ENCODE data around the gene MED12L. TPM values are rescaled to one million over a fixed set of nuclear protein-coding genes. Genes with fewer than 3 reads are reported as not detected.
A peak's percentile ranks its signal among the peaks of the same experiment; 100 is the strongest.

MED12L gene
- total RNA-seq, 1 experiment from 2014 or later, result 0.29 TPM

- no peak overlapping the region for H3K27ac ChIP-seq
- DNase-seq (ENCODE audit: low read depth in 1 of 2, low spot score in 2 of 2), result peak; percentile 58 to 75
- peaks cover 17% of the 10 kb centered on the region for H3K4me1 ChIP-seq (replicated peaks)
These were observed 346.5 kb downstream of the MED12L start for GRCh38 chr3:151431940-151432339.

GRCh38 chr3:151432616-151433372 lies 347.3 kb downstream of the MED12L start:
- no peak overlapping the region for H3K4me3 ChIP-seq
- H3K27ac ChIP-seq, result no peak overlapping the region
- peaks cover 17% of the 10 kb centered on the region for H3K4me1 ChIP-seq (replicated peaks)
- H3K36me3 ChIP-seq, result no peaks in the 10 kb centered on the region
- no peak for DNase-seq (ENCODE audit: low read depth in 1 of 2, low spot score in 2 of 2)
- H3K9me3 ChIP-seq (replicated peaks), result no peaks in the 10 kb centered on the region
- no peaks in the 10 kb centered on the region for H3K27me3 ChIP-seq (replicated peaks)

More at GRCh38 chr3:151431940-151432339, 346.5 kb downstream of the MED12L start:
- Histone ChIP-seq H3K27me3 (replicated peaks) (no peaks in the 10 kb centered on the region), H3K9me3 (replicated peaks) (no peaks in the 10 kb centered on the region), H3K4me3 (no peak overlapping the region), H3K36me3 (no peaks in the 10 kb centered on the region)

GRCh38 chr3:151434151-151434890 lies 348.9 kb downstream of the MED12L start:
- Histone ChIP-seq H3K27me3 (replicated peaks) (no peaks in the 10 kb centered on the region), H3K4me1 (replicated peaks) (peaks cover 17% of the 10 kb centered on the region), H3K36me3 (no peaks in the 10 kb centered on the region), H3K4me3 (no peak overlapping the region), H3K27ac (peak overlapping the region; percentile 50), H3K9me3 (replicated peaks) (no peaks in the 10 kb centered on the region)
- no peak for DNase-seq (ENCODE audit: low read depth in 1 of 2, low spot score in 2 of 2)

- Histone ChIP-seq H3K9me3 (replicated peaks) (no peaks in the 10 kb centered on the region), H3K4me1 (replicated peaks) (peaks cover 12% of the 10 kb centered on the region), H3K36me3 (no peaks in the 10 kb centered on the region), H3K4me3 (no peak overlapping the region), H3K27me3 (replicated peaks) (no peaks in the 10 kb centered on the region), H3K27ac (no peak overlapping the region)
- no peak for DNase-seq (ENCODE audit: low read depth in 1 of 2, low spot score in 2 of 2)
These were observed 351.4 kb downstream of the MED12L start for GRCh38 chr3:151436675-151437446.

GRCh38 chr3:151437906-151438305 lies 352.4 kb downstream of the MED12L start:
- Histone ChIP-seq H3K4me3 (no peak overlapping the region), H3K9me3 (replicated peaks) (no peaks in the 10 kb centered on the region), H3K27me3 (replicated peaks) (no peaks in the 10 kb centered on the region), H3K4me1 (replicated peaks) (peaks cover 5% of the 10 kb centered on the region), H3K36me3 (no peaks in the 10 kb centered on the region), H3K27ac (no peak overlapping the region)
- no peak for DNase-seq (ENCODE audit: low read depth in 1 of 2, low spot score in 2 of 2)

- H3K9me3 ChIP-seq (replicated peaks), result no peaks in the 10 kb centered on the region
- peak in 1 of 2 experiments; percentile 64 for DNase-seq (ENCODE audit: low read depth in 1 of 2, low spot score in 2 of 2)
- peaks cover under 1% of the 10 kb centered on the region for H3K4me1 ChIP-seq (replicated peaks)
- no peaks in the 10 kb centered on the region for H3K27me3 ChIP-seq (replicated peaks)
- H3K27ac ChIP-seq, result no peak overlapping the region
- H3K4me3 ChIP-seq, result no peak overlapping the region
- H3K36me3 ChIP-seq, result no peaks in the 10 kb centered on the region
These were observed 354.2 kb downstream of the MED12L start for GRCh38 chr3:151439652-151440125.

- H3K4me1 ChIP-seq (replicated peaks), result peaks cover 10% of the 10 kb centered on the region
- no peaks in the 10 kb centered on the region for H3K9me3 ChIP-seq (replicated peaks)
- no peak overlapping the region for H3K27ac ChIP-seq
- no peaks in the 10 kb centered on the region for H3K36me3 ChIP-seq
- DNase-seq (ENCODE audit: low read depth in 1 of 2, low spot score in 2 of 2), result no peak
- no peaks in the 10 kb centered on the region for H3K27me3 ChIP-seq (replicated peaks)
- no peak overlapping the region for H3K4me3 ChIP-seq
These were observed 355.5 kb downstream of the MED12L start for GRCh38 chr3:151440940-151441339.

- peaks cover 10% of the 10 kb centered on the region for H3K4me1 ChIP-seq (replicated peaks)
- no peaks in the 10 kb centered on the region for H3K27me3 ChIP-seq (replicated peaks)
- no peak for DNase-seq (ENCODE audit: low read depth in 1 of 2, low spot score in 2 of 2)
- H3K9me3 ChIP-seq (replicated peaks), result no peaks in the 10 kb centered on the region
- H3K4me3 ChIP-seq, result no peak overlapping the region
- H3K36me3 ChIP-seq, result no peaks in the 10 kb centered on the region
- H3K27ac ChIP-seq, result no peak overlapping the region
These were observed 358.1 kb downstream of the MED12L start for GRCh38 chr3:151443583-151443982.

- peak; percentile 33 to 48 for DNase-seq (ENCODE audit: low read depth in 1 of 2, low spot score in 2 of 2)
- H3K4me3 ChIP-seq, result no peak overlapping the region
- H3K4me1 ChIP-seq (replicated peaks), result peaks cover 10% of the 10 kb centered on the region
- no peak overlapping the region for H3K27ac ChIP-seq
- H3K27me3 ChIP-seq (replicated peaks), result no peaks in the 10 kb centered on the region
- H3K36me3 ChIP-seq, result no peaks in the 10 kb centered on the region
- H3K9me3 ChIP-seq (replicated peaks), result no peaks in the 10 kb centered on the region
These were observed 360.0 kb downstream of the MED12L start for GRCh38 chr3:151445273-151446001.

GRCh38 chr3:151446002-151446340 lies 360.5 kb downstream of the MED12L start:
- no peaks in the 10 kb centered on the region for H3K36me3 ChIP-seq
- no peaks in the 10 kb centered on the region for H3K9me3 ChIP-seq (replicated peaks)
- peaks cover 10% of the 10 kb centered on the region for H3K4me1 ChIP-seq (replicated peaks)
- no peak overlapping the region for H3K27ac ChIP-seq
- no peaks in the 10 kb centered on the region for H3K27me3 ChIP-seq (replicated peaks)
- H3K4me3 ChIP-seq, result no peak overlapping the region
- no peak for DNase-seq (ENCODE audit: low read depth in 1 of 2, low spot score in 2 of 2)

GRCh38 chr3:151452368-151452767 lies 366.9 kb downstream of the MED12L start:
- Histone ChIP-seq H3K27me3 (replicated peaks) (0 out of 2 replicates have a peak, but pooled peaks cover 2% of the 10 kb centered on the region), H3K4me3 (no peak overlapping the region), H3K36me3 (no peaks in the 10 kb centered on the region), H3K27ac (no peak overlapping the region), H3K4me1 (replicated peaks) (no peaks in the 10 kb centered on the region), H3K9me3 (replicated peaks) (no peaks in the 10 kb centered on the region)
- DNase-seq (ENCODE audit: low read depth in 1 of 2, low spot score in 2 of 2), result no peak

- Histone ChIP-seq H3K4me1 (replicated peaks) (no peaks in the 10 kb centered on the region), H3K9me3 (replicated peaks) (no peaks in the 10 kb centered on the region), H3K27me3 (replicated peaks) (0 out of 2 replicates have a peak, but pooled peaks cover 2% of the 10 kb centered on the region)
These were observed 367.4 kb downstream of the MED12L start for GRCh38 chr3:151452841-151453240.

GRCh38 chr3:151456065-151456464 lies 370.6 kb downstream of the MED12L start:
- H3K9me3 ChIP-seq (replicated peaks), result no peaks in the 10 kb centered on the region
- no peak overlapping the region for H3K4me3 ChIP-seq
- peaks cover 7% of the 10 kb centered on the region for H3K27me3 ChIP-seq (replicated peaks)
- H3K27ac ChIP-seq, result no peak overlapping the region
- H3K36me3 ChIP-seq, result no peaks in the 10 kb centered on the region
- H3K4me1 ChIP-seq (replicated peaks), result no peaks in the 10 kb centered on the region
- no peak for DNase-seq (ENCODE audit: low read depth in 1 of 2, low spot score in 2 of 2)

More at GRCh38 chr3:151452841-151453240, 367.4 kb downstream of the MED12L start:
- H3K36me3 ChIP-seq, result no peaks in the 10 kb centered on the region
- H3K4me3 ChIP-seq, result no peak overlapping the region
- no peak for DNase-seq (ENCODE audit: low read depth in 1 of 2, low spot score in 2 of 2)
- H3K27ac ChIP-seq, result no peak overlapping the region
